Measurements from ENCODE around the gene CCDC90B.

- no peak for TF ChIP-seq CTCF (IDR thresholded peaks at IDR 0.05)
- no peak for TF ChIP-seq POLR2AphosphoS5 (IDR thresholded peaks at IDR 0.05; ENCODE audit: low read depth, low read length)
- TF ChIP-seq EZH2phosphoT487 (IDR thresholded peaks at IDR 0.05; ENCODE audit: borderline replicate concordance, low read depth): no peak
- TF ChIP-seq MAX (IDR thresholded peaks at IDR 0.05; ENCODE audit: low read depth): no peak
- no peak for TF ChIP-seq RAD21 (IDR thresholded peaks at IDR 0.05; ENCODE audit: low read length)
- no peak for TF ChIP-seq RCOR1 (IDR thresholded peaks at IDR 0.05; ENCODE audit: low read length)
- TF ChIP-seq REST (IDR thresholded peaks at IDR 0.05; ENCODE audit: low read depth, low read length): no peak
- TF ChIP-seq EP300 (IDR thresholded peaks at IDR 0.05; ENCODE audit: borderline replicate concordance in 1 of 2, low read depth in 1 of 2, low read length in 1 of 2): no peak
- TF ChIP-seq JUND (IDR thresholded peaks at IDR 0.05): no peak
- TF ChIP-seq NFIC (IDR thresholded peaks at IDR 0.05; ENCODE audit: borderline replicate concordance): no peak
Measured at GRCh38 chr11:83223457-83223856, 62.7 kb downstream of the CCDC90B start.

Measured in SK-N-SH (cell line).